Measurements from ENCODE around the gene ARHGEF19.

GRCh38 chr1:16175610-16176553 lies 36.6 kb downstream of the ARHGEF19 start:
- no peak for TF ChIP-seq GATA3 (IDR thresholded peaks at IDR 0.05; ENCODE audit: low read depth, low read length)
- peak; percentile 71 for TF ChIP-seq GATA2 (IDR thresholded peaks at IDR 0.05; ENCODE audit: low read depth, low read length)

Data from SH-SY5Y (cell line).